HL-60/S4 treated with phorbol 12-myristate 13-acetate at 8.2 ng/mL for 4 days and 3 days (cell line): ENCODE results near the gene STX8.
"Not testable (repeated sequence)": the region's sequence is repeated elsewhere in the genome, so short reads cannot be mapped to it uniquely, and the experiment has no call there.

Experiments used
- in situ Hi-C: fragments of 300-500 bp; cut with MboI; formaldehyde crosslinking; loops from 2 replicates; pipeline ENCODE4 v1.15.0; 2022; ENCODE audit warnings: low sequenced_read_pairs

STX8 gene

GRCh38 chr17:9271989-9272388 is 303.6 kb downstream of the STX8 start:
- in situ Hi-C loops: no loop called here

- in situ Hi-C loops: no loop called here
Observed at GRCh38 chr17:9270921-9271320, 304.7 kb downstream of the STX8 start.

GRCh38 chr17:9269350-9270035 is 306.1 kb downstream of the STX8 start:
- in situ Hi-C loops: no loop called here

GRCh38 chr17:9268546-9268945 is 307.1 kb downstream of the STX8 start:
- in situ Hi-C loops: no loop called here

GRCh38 chr17:9266697-9267117 is 308.9 kb downstream of the STX8 start:
- in situ Hi-C loops: no loop called here

GRCh38 chr17:9266031-9266680 is 309.5 kb downstream of the STX8 start:
- in situ Hi-C loops: no loop called here

- in situ Hi-C loops: no loop called here
Observed at GRCh38 chr17:9261081-9262012, 314.3 kb downstream of the STX8 start.

GRCh38 chr17:9259419-9259818 is 316.2 kb downstream of the STX8 start:
- in situ Hi-C loops: no loop called here

- in situ Hi-C loops: no loop called here
Observed at GRCh38 chr17:9258115-9259015, 317.3 kb downstream of the STX8 start.

GRCh38 chr17:9257630-9257965 is 318.0 kb downstream of the STX8 start:
- in situ Hi-C loops: not testable (repeated sequence)

- in situ Hi-C loops: no loop called here
Observed at GRCh38 chr17:9256751-9257629, 318.6 kb downstream of the STX8 start.

- in situ Hi-C loops: no loop called here
Observed at GRCh38 chr17:9256361-9256750, 319.3 kb downstream of the STX8 start.

GRCh38 chr17:9255833-9256232 is 319.8 kb downstream of the STX8 start:
- in situ Hi-C loops: no loop called here

GRCh38 chr17:9254841-9255240 is 320.8 kb downstream of the STX8 start:
- in situ Hi-C loops: no loop called here

GRCh38 chr17:9253308-9253707 is 322.3 kb downstream of the STX8 start:
- in situ Hi-C loops: no loop called here

- in situ Hi-C loops: no loop called here
Observed at GRCh38 chr17:9251273-9251672, 324.3 kb downstream of the STX8 start.

GRCh38 chr17:9249245-9249953 is 326.2 kb downstream of the STX8 start:
- in situ Hi-C loops: no loop called here

GRCh38 chr17:9247401-9247938 is 328.1 kb downstream of the STX8 start:
- in situ Hi-C loops: no loop called here
